ENCODE data around the gene DSCAM. TPM values are rescaled to one million over a fixed set of nuclear protein-coding genes. Genes with fewer than 3 reads are reported as not detected.

Gene DSCAM
- total and polyA plus RNA-seq, 10 of the 15 experiments (the other 5 are each of a cell fraction or from before 2014, with no cell fraction given) = not detected

- ATAC-seq = no peak
- H3K27me3 ChIP-seq (replicated peaks in 1 of 2; ENCODE audit: control insufficient read depth in 2 of 2, insufficient read depth in 2 of 2, low read length in 1 of 2) = no peaks in the 10 kb centered on the region
- no peak overlapping the region for H3K4me2 ChIP-seq (ENCODE audit: control insufficient read depth, insufficient read depth)
- no peak for DNase-seq (ENCODE audit: low read depth, low spot score)
- 11% methylated on average over 5 of the region's 5 CpGs for WGBS (ENCODE audit: insufficient coverage, insufficient replicate concordance, low lambda C conversion rate, missing lambda C conversion rate)
- H3K36me3 ChIP-seq (ENCODE audit: control insufficient read depth in 2 of 2, insufficient read depth in 2 of 2, low read length in 1 of 2) = no peaks in the 10 kb centered on the region
- H3K9me3 ChIP-seq (replicated peaks; ENCODE audit: control insufficient read depth, insufficient read depth, low read length) = no peaks in the 10 kb centered on the region; the same call in 2 of the 3 replicates
- no peaks in the 10 kb centered on the region for H3K4me1 ChIP-seq (ENCODE audit: control insufficient read depth, insufficient read depth, low read length)
- intact Hi-C loops (cut with micrococcal nuclease; ENCODE audit: unreplicated experiment) (no loop called here), in situ Hi-C loops (cut with MboI) (no loop called here)
- ChIA-PET POLR2A (no interaction called here), CTCF (no interaction called here), SMC1A (ENCODE audit: uncharacterized antibody, unreplicated experiment) (no interaction called here), RAD21 (ENCODE audit: unreplicated experiment) (no interaction called here)
- no TSS peak for BruUV-seq (replicated peaks)
- H3K9ac ChIP-seq (ENCODE audit: control insufficient read depth, insufficient read depth, low read length) = no peak overlapping the region
- no peak overlapping the region for H2AFZ ChIP-seq (ENCODE audit: control insufficient read depth, low read depth, low read length)
- H3K4me3 ChIP-seq = no peak overlapping the region
- no peaks in the 10 kb centered on the region for H3K79me2 ChIP-seq (ENCODE audit: control insufficient read depth, insufficient read depth, low read length)
- FAIRE-seq = no peak
- H3K27ac ChIP-seq (ENCODE audit: control insufficient read depth, insufficient read depth) = no peak overlapping the region
- H4K20me1 ChIP-seq (ENCODE audit: control insufficient read depth, insufficient read depth) = no peaks in the 10 kb centered on the region
- TF ChIP-seq, protein P1, sequence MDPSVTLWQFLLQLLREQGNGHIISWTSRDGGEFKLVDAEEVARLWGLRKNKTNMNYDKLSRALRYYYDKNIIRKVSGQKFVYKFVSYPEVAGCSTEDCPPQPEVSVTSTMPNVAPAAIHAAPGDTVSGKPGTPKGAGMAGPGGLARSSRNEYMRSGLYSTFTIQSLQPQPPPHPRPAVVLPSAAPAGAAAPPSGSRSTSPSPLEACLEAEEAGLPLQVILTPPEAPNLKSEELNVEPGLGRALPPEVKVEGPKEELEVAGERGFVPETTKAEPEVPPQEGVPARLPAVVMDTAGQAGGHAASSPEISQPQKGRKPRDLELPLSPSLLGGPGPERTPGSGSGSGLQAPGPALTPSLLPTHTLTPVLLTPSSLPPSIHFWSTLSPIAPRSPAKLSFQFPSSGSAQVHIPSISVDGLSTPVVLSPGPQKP (IDR thresholded peaks at IDR 0.05; ENCODE audit: low read depth, low read length) = no peak
- TF ChIP-seq, protein P2, sequence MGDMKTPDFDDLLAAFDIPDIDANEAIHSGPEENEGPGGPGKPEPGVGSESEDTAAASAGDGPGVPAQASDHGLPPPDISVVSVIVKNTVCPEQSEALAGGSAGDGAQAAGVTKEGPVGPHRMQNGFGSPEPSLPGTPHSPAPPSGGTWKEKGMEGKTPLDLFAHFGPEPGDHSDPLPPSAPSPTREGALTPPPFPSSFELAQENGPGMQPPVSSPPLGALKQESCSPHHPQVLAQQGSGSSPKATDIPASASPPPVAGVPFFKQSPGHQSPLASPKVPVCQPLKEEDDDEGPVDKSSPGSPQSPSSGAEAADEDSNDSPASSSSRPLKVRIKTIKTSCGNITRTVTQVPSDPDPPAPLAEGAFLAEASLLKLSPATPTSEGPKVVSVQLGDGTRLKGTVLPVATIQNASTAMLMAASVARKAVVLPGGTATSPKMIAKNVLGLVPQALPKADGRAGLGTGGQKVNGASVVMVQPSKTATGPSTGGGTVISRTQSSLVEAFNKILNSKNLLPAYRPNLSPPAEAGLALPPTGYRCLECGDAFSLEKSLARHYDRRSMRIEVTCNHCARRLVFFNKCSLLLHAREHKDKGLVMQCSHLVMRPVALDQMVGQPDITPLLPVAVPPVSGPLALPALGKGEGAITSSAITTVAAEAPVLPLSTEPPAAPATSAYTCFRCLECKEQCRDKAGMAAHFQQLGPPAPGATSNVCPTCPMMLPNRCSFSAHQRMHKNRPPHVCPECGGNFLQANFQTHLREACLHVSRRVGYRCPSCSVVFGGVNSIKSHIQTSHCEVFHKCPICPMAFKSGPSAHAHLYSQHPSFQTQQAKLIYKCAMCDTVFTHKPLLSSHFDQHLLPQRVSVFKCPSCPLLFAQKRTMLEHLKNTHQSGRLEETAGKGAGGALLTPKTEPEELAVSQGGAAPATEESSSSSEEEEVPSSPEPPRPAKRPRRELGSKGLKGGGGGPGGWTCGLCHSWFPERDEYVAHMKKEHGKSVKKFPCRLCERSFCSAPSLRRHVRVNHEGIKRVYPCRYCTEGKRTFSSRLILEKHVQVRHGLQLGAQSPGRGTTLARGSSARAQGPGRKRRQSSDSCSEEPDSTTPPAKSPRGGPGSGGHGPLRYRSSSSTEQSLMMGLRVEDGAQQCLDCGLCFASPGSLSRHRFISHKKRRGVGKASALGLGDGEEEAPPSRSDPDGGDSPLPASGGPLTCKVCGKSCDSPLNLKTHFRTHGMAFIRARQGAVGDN (IDR thresholded peaks at IDR 0.05) = no peak
Measured at GRCh38 chr21:40723966-40724365, 123.0 kb downstream of the DSCAM start.

All from GM12878 (cell line).